ENCODE results near the gene EMCN.

- TF ChIP-seq SRF (IDR thresholded peaks at IDR 0.05; ENCODE audit: low read depth, low read length) (no peak), SP4 (IDR thresholded peaks at IDR 0.05; ENCODE audit: low read length) (no peak), CTCF (IDR thresholded peaks at IDR 0.05; ENCODE audit: control extremely low read depth in 1 of 3, insufficient read depth in 1 of 3, low read depth in 1 of 3, low read length in 3 of 3) (no peak), POLR2A (IDR thresholded peaks at IDR 0.05; ENCODE audit: control extremely low read depth in 1 of 2, low read depth in 2 of 2, low read length in 2 of 2) (no peak), TEAD4 (IDR thresholded peaks at IDR 0.05; ENCODE audit: low read depth, low read length) (no peak), SIN3A (conservative IDR thresholded peaks at IDR 0.05 in 1 of 2, IDR thresholded peaks at IDR 0.05 in 1 of 2; ENCODE audit: low read depth in 1 of 2, low read length in 2 of 2) (no peak), POLR2AphosphoS5 (IDR thresholded peaks at IDR 0.05; ENCODE audit: low read depth, low read length) (no peak), RAD21 (IDR thresholded peaks at IDR 0.05 in 1 of 2, conservative IDR thresholded peaks at IDR 0.05 in 1 of 2; ENCODE audit: low read depth in 2 of 2, low read length in 2 of 2) (no peak), BRCA1 (IDR thresholded peaks at IDR 0.05; ENCODE audit: low read depth, low read length) (no peak)
Observed at GRCh38 chr4:100391863-100392262, 126.0 kb downstream of the EMCN start.
